ENCODE results near the gene RO60. TPM values are rescaled to one million over a fixed set of nuclear protein-coding genes. Genes with fewer than 3 reads are reported as not detected.

The RO60 gene
- total and polyA plus RNA-seq, 2 donors (not counting 1 experiment from before 2014, with no cell fraction given) = 8.2 to 66.4 TPM

GRCh38 chr1:193102662-193103061, 43.2 kb downstream of the RO60 start:
- Histone ChIP-seq H3K27ac (ENCODE audit: low read length in 2 of 2) (no peak overlapping the region), H3K4me2 (replicated peaks; ENCODE audit: low read depth, low read length, poor library complexity, severe bottlenecking) (no peak overlapping the region), H2AFZ (ENCODE audit: insufficient read depth, low read depth, low read length, poor library complexity, severe bottlenecking) (no peak overlapping the region), H3K79me2 (ENCODE audit: control insufficient read depth, insufficient read depth, low read length) (peaks cover 23% of the 10 kb centered on the region), H3K9ac (ENCODE audit: low read length) (no peak overlapping the region), H3K9me3 (ENCODE audit: control extremely low read depth in 1 of 3, control insufficient read depth in 2 of 3, insufficient read depth in 1 of 3, low read length in 2 of 3) (no peaks in the 10 kb centered on the region), H3K4me3 (ENCODE audit: control extremely low read depth in 1 of 5, extremely low read depth in 1 of 5, insufficient read depth in 1 of 5, low read depth in 2 of 5, low read length in 4 of 5) (no peak overlapping the region), H3K36me3 (replicated peaks in 1 of 2; ENCODE audit: control extremely low read depth in 1 of 2, control insufficient read depth in 1 of 2, extremely low read depth in 1 of 2, insufficient read depth in 2 of 2, low read length in 1 of 2) (peaks cover 0 to 22% of the 10 kb centered on the region in 2 experiments), H3K27me3 (replicated peaks in 1 of 4; ENCODE audit: control extremely low read depth in 1 of 4, control insufficient read depth in 3 of 4, insufficient read depth in 4 of 4, low read length in 3 of 4) (no peaks in the 10 kb centered on the region), H3K4me1 (ENCODE audit: control insufficient read depth in 2 of 2, insufficient read depth in 2 of 2, low read length in 2 of 2) (peaks cover 8 to 13% of the 10 kb centered on the region in 2 donors), H4K20me1 (ENCODE audit: control insufficient read depth, insufficient read depth, low read length, poor library complexity, severe bottlenecking) (peaks cover 5% of the 10 kb centered on the region)
- ATAC-seq (ENCODE audit: low read depth) = no peak
- Mint-ChIP-seq H3K27me3 (no peaks in the 10 kb centered on the region), H3K27ac (no peak overlapping the region), H3K4me3 (no peak overlapping the region), H3K9me3 (ENCODE audit: insufficient read depth) (no peaks in the 10 kb centered on the region), H3K4me1 (peaks cover 22% of the 10 kb centered on the region)
- TF ChIP-seq CTCF (IDR thresholded peaks at IDR 0.05) (no peak), EZH2 (IDR thresholded peaks at IDR 0.05; ENCODE audit: borderline replicate concordance, insufficient read depth, low read depth, low read length, poor library complexity, severe bottlenecking) (no peak)
- POLR2A ChIA-PET = no interaction called here
- DNase-seq = no peak
- WGBS (ENCODE audit: insufficient coverage) = no CpG with 5 or more reads among the region's 5 CpGs
- intact Hi-C loops (cut with micrococcal nuclease) = no loop called here
- CTCF ChIA-PET = interaction anchor here (0.6 to 1.2 kb wide), 4 partner anchors 10 to 298 kb away, joined by 3 read pairs; partner anchors contain the start of genes RO60 and UCHL5

GRCh38 chr1:193103759-193104501, 44.5 kb downstream of the RO60 start:
- Histone ChIP-seq H3K4me1 (ENCODE audit: control insufficient read depth in 2 of 2, insufficient read depth in 2 of 2, low read length in 2 of 2) (peaks cover 8 to 13% of the 10 kb centered on the region in 2 donors), H2AFZ (ENCODE audit: insufficient read depth, low read depth, low read length, poor library complexity, severe bottlenecking) (peak overlapping the region; percentile 83), H3K4me2 (replicated peaks; ENCODE audit: low read depth, low read length, poor library complexity, severe bottlenecking) (peak overlapping the region; percentile 82), H3K36me3 (replicated peaks in 1 of 2; ENCODE audit: control extremely low read depth in 1 of 2, control insufficient read depth in 1 of 2, extremely low read depth in 1 of 2, insufficient read depth in 2 of 2, low read length in 1 of 2) (peaks cover 0 to 16% of the 10 kb centered on the region in 2 experiments), H3K27me3 (replicated peaks in 1 of 4; ENCODE audit: control extremely low read depth in 1 of 4, control insufficient read depth in 3 of 4, insufficient read depth in 4 of 4, low read length in 3 of 4) (no peaks in the 10 kb centered on the region), H3K9me3 (ENCODE audit: control extremely low read depth in 1 of 3, control insufficient read depth in 2 of 3, insufficient read depth in 1 of 3, low read length in 2 of 3) (no peaks in the 10 kb centered on the region), H3K79me2 (ENCODE audit: control insufficient read depth, insufficient read depth, low read length) (peaks cover 23% of the 10 kb centered on the region), H4K20me1 (ENCODE audit: control insufficient read depth, insufficient read depth, low read length, poor library complexity, severe bottlenecking) (peaks cover 5% of the 10 kb centered on the region), H3K9ac (ENCODE audit: low read length) (peak overlapping the region; percentile 89), H3K27ac (ENCODE audit: low read length in 2 of 2) (no peak overlapping the region), H3K4me3 (ENCODE audit: control extremely low read depth in 1 of 5, extremely low read depth in 1 of 5, insufficient read depth in 1 of 5, low read depth in 2 of 5, low read length in 4 of 5) (peak overlapping the region; percentile 62 to 99 (median 78))
- POLR2A ChIA-PET = no interaction called here
- TF ChIP-seq CTCF (IDR thresholded peaks at IDR 0.05) (no peak), EZH2 (IDR thresholded peaks at IDR 0.05; ENCODE audit: borderline replicate concordance, insufficient read depth, low read depth, low read length, poor library complexity, severe bottlenecking) (no peak)
- H3K4me3 Mint-ChIP-seq = peak overlapping the region; percentile 97
- no peaks in the 10 kb centered on the region for H3K9me3 Mint-ChIP-seq (ENCODE audit: insufficient read depth)
- H3K27ac Mint-ChIP-seq = no peak overlapping the region
- H3K27me3 Mint-ChIP-seq = no peaks in the 10 kb centered on the region
- ATAC-seq (ENCODE audit: low read depth) (no peak), DNase-seq (no peak)
- peaks cover 22% of the 10 kb centered on the region for H3K4me1 Mint-ChIP-seq
- CTCF ChIA-PET = interaction anchor here (1.9 kb wide), 1 partner anchor 18 kb away, joined by 10 read pairs; the partner anchor contains the start of gene CDC73
- intact Hi-C loops (cut with micrococcal nuclease) = no loop called here
- WGBS (ENCODE audit: insufficient coverage) = 39% methylated on average over 5 of the region's 9 CpGs
